ENCODE measurements around the gene CD9.

- TF ChIP-seq CTCF (IDR thresholded peaks at IDR 0.05) (no peak), EZH2 (IDR thresholded peaks at IDR 0.05; ENCODE audit: borderline replicate concordance, insufficient read depth, low read depth, low read length, poor library complexity, severe bottlenecking) (no peak)
Observed at GRCh38 chr12:6250343-6250742, 50.1 kb downstream of the CD9 start.

Data from B cell (primary cell).